Left lung (tissue), 10 donors: ENCODE data around the gene MOB2. TPM values are rescaled to one million over a fixed set of nuclear protein-coding genes. Genes with fewer than 3 reads are reported as not detected.

ENCODE experiments used
- ATAC-seq: fragments of 200-7000 bp; cut with Tn5 transposase; one replicate; pipeline ENCODE4 v1.9.1; 2020; ENCODE audit warnings: moderate library complexity
- DNase-seq, 4 donors: peaks; one replicate each; pipeline ENCODE4 v3.0.0-alpha.2; 2013 to 2020
- H3K27ac ChIP-seq, 2 donors: fragments of 200-600 bp; sonication (generic) in 1 of 2; one replicate each; pipeline versions ENCODE4 v1.5.0 to v1.8.0; 2020 to 2021
- H3K27me3 ChIP-seq, 2 donors: fragments of 200-600 bp; sonication (generic) in 1 of 2; one replicate each; pipeline versions ENCODE4 v1.5.0 to v1.8.0; 2020 to 2021
- H3K36me3 ChIP-seq, 2 donors: fragments of 200-600 bp; sonication (generic) in 1 of 2; one replicate each; pipeline versions ENCODE4 v1.5.0 to v1.8.0; 2020 to 2021
- H3K4me1 ChIP-seq, 2 donors: fragments of 200-600 bp; one replicate each; pipeline ENCODE4 v1.8.0; 2021
- H3K4me3 ChIP-seq, 2 donors: fragments of 200-600 bp; sonication (generic) in 1 of 2; one replicate each; pipeline versions ENCODE4 v1.5.0 to v1.8.0; 2020 to 2021; ENCODE audit warnings: mild to moderate bottlenecking in 1 of 2
- H3K9me3 ChIP-seq, 2 donors: fragments of 200-600 bp; sonication (generic) in 1 of 2; one replicate each; pipeline versions ENCODE4 v1.5.0 to v1.8.0; 2020 to 2021
- CTCF ChIP-seq, 2 donors: fragments of 200-600 bp; sonication (generic) in 1 of 2; IDR thresholded peaks; one replicate each; pipeline versions ENCODE4 v1.5.0 to v1.8.0; 2021; ENCODE audit warnings: antibody characterized with exemption in 2 of 2
- intact Hi-C, 2 donors: fragments of 100-400 bp; cut with DNase I; formaldehyde crosslinking; loops; one replicate each; pipeline versions ENCODE4 v1.11.2 to v1.14.2; 2022
- polyA plus RNA-seq, 6 donors: library from polyadenylated mRNA; unstranded; fragments of 120-200 nt; gene quantifications; one replicate each; pipeline ENCODE4 v1.2.1, GENCODE V29; 2013; ENCODE audit not compliant: insufficient read length in 6 of 6
- total RNA-seq, 2 donors: library from RNA; stranded (reverse); fragmentation: NEBNext Ultra II Directional; extraction: Animal tissue kit (Norgen Biotek cat#: 25700); gene quantifications; one replicate each; pipeline ENCODE4 v1.2.1, GENCODE V29; 2021
- donor health status: DM: no; HTN: yes; CAD: no.
- donor health status: DM: no; HTN: no; CAD: no.

The MOB2 gene
- total and polyA plus RNA-seq, 8 donors, result 36.1 to 41.3 (median 37.3) TPM

GRCh38 chr11:1450344-1450875 lies 36.2 kb downstream of the MOB2 start:
- Histone ChIP-seq H3K4me1 (no peaks in the 10 kb centered on the region), H3K9me3 (no peaks in the 10 kb centered on the region), H3K4me3 (no peak overlapping the region), H3K27ac (no peak overlapping the region), H3K27me3 (peaks cover 0 to 82% of the 10 kb centered on the region in 2 donors), H3K36me3 (no peaks in the 10 kb centered on the region)
- ATAC-seq (no peak), DNase-seq (no peak)
- intact Hi-C loops, result no loop called here
- no peak for TF ChIP-seq CTCF (IDR thresholded peaks at IDR 0.05)

GRCh38 chr11:1449490-1450243 lies 36.9 kb downstream of the MOB2 start:
- H3K27ac ChIP-seq, result no peak overlapping the region
- no peak overlapping the region for H3K4me3 ChIP-seq
- ATAC-seq (no peak), DNase-seq (no peak)
- no peaks in the 10 kb centered on the region for H3K36me3 ChIP-seq
- H3K9me3 ChIP-seq, result no peaks in the 10 kb centered on the region
- no peak for TF ChIP-seq CTCF (IDR thresholded peaks at IDR 0.05)
- H3K4me1 ChIP-seq, result no peaks in the 10 kb centered on the region
- intact Hi-C loops, result no loop called here
- H3K27me3 ChIP-seq, result peaks cover 0 to 90% of the 10 kb centered on the region in 2 donors

- intact Hi-C loops, result no loop called here
- TF ChIP-seq CTCF (IDR thresholded peaks at IDR 0.05), result no peak
These were observed 37.7 kb downstream of the MOB2 start for GRCh38 chr11:1448882-1449281.

GRCh38 chr11:1447845-1448825 lies 38.4 kb downstream of the MOB2 start:
- H3K4me3 ChIP-seq, result no peak overlapping the region
- peaks cover 0 to 96% of the 10 kb centered on the region in 2 donors for H3K27me3 ChIP-seq
- no peaks in the 10 kb centered on the region for H3K36me3 ChIP-seq
- intact Hi-C loops, result no loop called here
- H3K4me1 ChIP-seq, result no peaks in the 10 kb centered on the region
- DNase-seq (no peak), ATAC-seq (no peak)
- H3K27ac ChIP-seq, result no peak overlapping the region
- no peaks in the 10 kb centered on the region for H3K9me3 ChIP-seq
- no peak for TF ChIP-seq CTCF (IDR thresholded peaks at IDR 0.05)

More at GRCh38 chr11:1448882-1449281, 37.7 kb downstream of the MOB2 start:
- H3K36me3 ChIP-seq, result no peaks in the 10 kb centered on the region
- H3K9me3 ChIP-seq, result no peaks in the 10 kb centered on the region
- no peak overlapping the region for H3K4me3 ChIP-seq
- H3K27me3 ChIP-seq, result peaks cover 0 to 96% of the 10 kb centered on the region in 2 donors
- DNase-seq (no peak), ATAC-seq (no peak)
- H3K27ac ChIP-seq, result no peak overlapping the region
- no peaks in the 10 kb centered on the region for H3K4me1 ChIP-seq

- DNase-seq (no peak), ATAC-seq (no peak)
- Histone ChIP-seq H3K9me3 (no peaks in the 10 kb centered on the region), H3K27me3 (peaks cover 0 to 94% of the 10 kb centered on the region in 2 donors), H3K27ac (no peak overlapping the region), H3K4me1 (no peaks in the 10 kb centered on the region), H3K4me3 (no peak overlapping the region), H3K36me3 (no peaks in the 10 kb centered on the region)
- intact Hi-C loops, result no loop called here
- no peak for TF ChIP-seq CTCF (IDR thresholded peaks at IDR 0.05)
These were observed 40.0 kb downstream of the MOB2 start for GRCh38 chr11:1446623-1447022.
